Stimulated activated naive CD8-positive, alpha-beta T cell treated with anti-CD3 and anti-CD28 coated beads, Interleukin-15, Interleukin-2, amounts not matched to agents 100 ng/mL and 50 ng/mL, for 24 hours (primary cell): ENCODE measurements around the gene PRIMA1.
"Not testable (repeated sequence)": the region's sequence is repeated elsewhere in the genome, so short reads cannot be mapped to it uniquely, and the experiment has no call there.

ENCODE experiments used
- H3K27ac Mint-ChIP-seq: one replicate; pipeline ENCODE4 v1.8.0; 2021; ENCODE audit warnings: mild to moderate bottlenecking, mixed read lengths
- H3K27me3 Mint-ChIP-seq: one replicate; pipeline ENCODE4 v1.8.0; 2021; ENCODE audit warnings: mixed read lengths
- H3K36me3 Mint-ChIP-seq: one replicate; pipeline ENCODE4 v1.8.0; 2021; ENCODE audit warnings: low read depth, mixed read lengths
- H3K4me1 Mint-ChIP-seq: one replicate; pipeline ENCODE4 v1.8.0; 2021; ENCODE audit warnings: low read depth, mixed read lengths
- H3K4me3 Mint-ChIP-seq: one replicate; pipeline ENCODE4 v1.8.0; 2021; ENCODE audit warnings: mild to moderate bottlenecking, mixed read lengths
- H3K9me3 Mint-ChIP-seq: one replicate; pipeline ENCODE4 v1.8.0; 2021; ENCODE audit warnings: mixed read lengths

Gene PRIMA1, protein sequence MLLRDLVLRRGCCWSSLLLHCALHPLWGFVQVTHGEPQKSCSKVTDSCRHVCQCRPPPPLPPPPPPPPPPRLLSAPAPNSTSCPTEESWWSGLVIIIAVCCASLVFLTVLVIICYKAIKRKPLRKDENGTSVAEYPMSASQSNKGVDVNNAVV

DNA sequence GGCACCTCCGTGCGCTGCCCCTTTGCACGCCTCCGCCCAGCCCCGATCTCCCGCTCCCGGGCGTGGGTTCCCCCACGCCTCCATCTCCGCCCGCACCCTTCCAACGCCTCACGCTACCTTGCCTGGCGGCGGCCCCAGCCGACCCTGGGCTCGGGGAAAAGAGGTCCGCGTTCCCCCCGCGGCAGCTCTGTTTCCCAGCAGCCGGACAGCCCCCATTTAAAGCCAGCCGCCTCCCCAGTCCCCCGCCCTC, at the start of gene PRIMA1:
PRIMA1 (minus strand) TSS at position 193 of the 250 bp plus-strand sequence. CDS start 767 bp downstream, outside the sequence.
- no peaks in the 10 kb centered on the region for H3K4me1 Mint-ChIP-seq
- no peak within 1 kb of the TSS for H3K27ac Mint-ChIP-seq
- H3K9me3 Mint-ChIP-seq = no peaks in the 10 kb centered on the region
- H3K4me3 Mint-ChIP-seq = no peak within 1 kb of the TSS
- no peaks in the 10 kb centered on the region for H3K36me3 Mint-ChIP-seq
- H3K27me3 Mint-ChIP-seq = peaks cover 62% of the 10 kb centered on the region

DNA sequence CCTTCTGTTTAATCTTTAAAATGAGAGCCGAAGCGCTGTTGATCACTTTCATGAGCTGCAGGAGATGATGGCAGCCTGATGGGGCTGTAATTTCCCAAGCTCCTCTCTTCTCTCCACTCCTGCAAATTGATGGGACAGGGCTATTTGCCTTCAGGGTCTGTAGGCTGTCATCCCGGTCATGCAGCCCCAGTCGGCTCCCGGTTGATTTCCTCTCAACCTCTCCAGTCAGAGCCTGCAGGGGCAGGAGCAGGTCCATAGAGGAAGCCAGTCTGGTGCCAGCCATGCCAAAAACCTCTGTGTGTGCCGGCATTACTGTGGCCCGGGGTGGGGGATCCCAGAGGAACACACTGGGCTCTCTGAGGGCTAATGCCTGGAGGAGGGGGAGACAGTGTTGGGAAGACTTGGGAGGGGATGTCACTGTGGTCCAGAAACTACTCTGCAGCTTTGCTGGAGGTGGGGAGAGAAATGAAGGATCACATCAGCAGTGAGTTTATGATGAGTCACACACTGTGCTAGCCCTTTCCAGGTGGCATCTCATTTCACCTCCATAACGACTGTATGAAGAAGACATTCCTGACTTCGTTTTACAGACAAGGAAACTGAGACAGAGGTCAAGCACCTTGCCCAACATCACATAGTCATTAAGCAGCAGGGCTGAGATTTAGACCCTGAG, 46.5 kb upstream of the PRIMA1 start:
- Mint-ChIP-seq H3K27me3 (peaks cover 13% of the 10 kb centered on the region), H3K27ac (no peak overlapping the region), H3K36me3 (no peaks in the 10 kb centered on the region), H3K4me1 (peaks cover 5% of the 10 kb centered on the region), H3K4me3 (no peak overlapping the region), H3K9me3 (peaks cover 5% of the 10 kb centered on the region)

DNA sequence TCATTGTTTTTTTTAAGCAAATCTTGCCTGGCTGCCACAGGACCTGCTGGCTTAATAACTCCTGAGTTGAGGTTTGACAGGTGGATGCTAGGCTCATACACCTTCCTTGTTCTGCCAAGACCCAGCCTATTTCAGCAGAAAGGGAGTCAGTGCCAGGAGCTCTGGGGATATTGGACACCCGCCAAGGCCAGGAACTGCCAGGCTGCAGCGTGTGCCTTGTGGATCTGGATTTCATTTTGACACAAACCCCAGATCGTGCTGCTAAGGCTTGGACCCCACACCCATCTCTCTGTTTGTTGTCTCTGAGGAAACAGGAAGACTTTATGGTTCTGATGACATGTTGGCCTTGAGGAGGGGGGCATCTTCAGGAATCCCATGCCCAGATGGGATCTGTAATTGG, 44.4 kb upstream of the PRIMA1 start:
- Mint-ChIP-seq H3K27me3 (peaks cover 12% of the 10 kb centered on the region), H3K9me3 (peaks cover 5% of the 10 kb centered on the region), H3K36me3 (no peaks in the 10 kb centered on the region), H3K27ac (no peak overlapping the region), H3K4me1 (no peaks in the 10 kb centered on the region), H3K4me3 (no peak overlapping the region)

DNA sequence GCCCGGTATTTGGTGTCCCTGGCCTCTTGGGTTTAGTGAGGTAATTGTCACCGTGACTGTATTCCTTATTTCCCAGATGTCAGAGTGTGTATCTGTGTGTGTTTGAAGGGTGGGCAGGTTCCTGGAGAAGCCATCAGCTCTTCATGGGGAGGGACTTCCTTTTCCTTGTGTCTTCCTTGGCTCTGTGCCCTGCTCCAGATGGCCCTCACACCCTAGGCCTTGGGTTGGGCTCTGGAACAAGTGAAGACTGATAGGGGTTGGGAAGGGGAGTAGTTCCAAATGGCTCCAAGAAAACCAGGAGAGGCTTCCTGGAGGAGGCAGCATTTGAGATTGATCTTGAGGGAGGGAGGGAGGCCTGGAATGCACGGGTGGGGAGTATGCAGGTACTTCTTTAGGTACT, 43.8 kb upstream of the PRIMA1 start:
- Mint-ChIP-seq H3K27ac (no peak overlapping the region), H3K27me3 (peaks cover 12% of the 10 kb centered on the region), H3K4me3 (no peak overlapping the region), H3K4me1 (no peaks in the 10 kb centered on the region), H3K9me3 (peaks cover 5% of the 10 kb centered on the region), H3K36me3 (no peaks in the 10 kb centered on the region)

DNA sequence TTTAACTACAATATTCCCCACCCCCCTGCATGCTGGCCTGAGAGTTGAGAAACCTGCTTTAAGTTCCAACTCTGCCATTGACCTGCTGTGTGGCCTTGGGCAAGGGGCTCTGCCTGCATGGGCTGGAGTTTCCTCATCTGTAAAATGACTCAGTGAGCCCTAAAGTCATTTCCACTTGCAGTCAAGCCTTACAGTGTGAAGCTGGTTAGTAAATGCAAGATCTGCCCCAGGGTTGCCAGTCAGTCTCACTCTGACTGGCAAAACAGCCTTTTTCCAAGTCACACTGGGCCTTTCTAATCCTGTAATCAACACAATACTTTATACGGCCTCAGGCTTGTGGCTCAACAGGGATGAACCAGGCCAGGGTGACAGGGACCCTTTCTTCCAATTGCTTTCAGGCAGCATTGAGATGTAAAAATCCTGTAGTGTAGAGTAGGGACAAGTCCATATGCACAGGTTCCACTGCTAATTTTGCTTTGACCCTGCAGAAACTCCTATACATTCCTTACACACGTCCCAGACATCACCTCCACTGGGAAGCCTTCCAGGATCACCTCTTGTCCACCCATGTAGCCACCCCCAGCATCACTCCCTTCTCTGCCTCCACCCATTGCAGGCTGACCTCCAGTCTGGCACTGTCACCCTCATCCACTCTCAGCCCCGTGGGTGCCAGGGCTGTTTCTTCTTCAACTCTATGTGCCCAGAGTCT, 42.6 kb upstream of the PRIMA1 start:
- H3K4me3 Mint-ChIP-seq = no peak overlapping the region
- no peaks in the 10 kb centered on the region for H3K4me1 Mint-ChIP-seq
- peaks cover 7% of the 10 kb centered on the region for H3K27me3 Mint-ChIP-seq
- no peaks in the 10 kb centered on the region for H3K36me3 Mint-ChIP-seq
- no peaks in the 10 kb centered on the region for H3K9me3 Mint-ChIP-seq
- H3K27ac Mint-ChIP-seq = no peak overlapping the region

DNA sequence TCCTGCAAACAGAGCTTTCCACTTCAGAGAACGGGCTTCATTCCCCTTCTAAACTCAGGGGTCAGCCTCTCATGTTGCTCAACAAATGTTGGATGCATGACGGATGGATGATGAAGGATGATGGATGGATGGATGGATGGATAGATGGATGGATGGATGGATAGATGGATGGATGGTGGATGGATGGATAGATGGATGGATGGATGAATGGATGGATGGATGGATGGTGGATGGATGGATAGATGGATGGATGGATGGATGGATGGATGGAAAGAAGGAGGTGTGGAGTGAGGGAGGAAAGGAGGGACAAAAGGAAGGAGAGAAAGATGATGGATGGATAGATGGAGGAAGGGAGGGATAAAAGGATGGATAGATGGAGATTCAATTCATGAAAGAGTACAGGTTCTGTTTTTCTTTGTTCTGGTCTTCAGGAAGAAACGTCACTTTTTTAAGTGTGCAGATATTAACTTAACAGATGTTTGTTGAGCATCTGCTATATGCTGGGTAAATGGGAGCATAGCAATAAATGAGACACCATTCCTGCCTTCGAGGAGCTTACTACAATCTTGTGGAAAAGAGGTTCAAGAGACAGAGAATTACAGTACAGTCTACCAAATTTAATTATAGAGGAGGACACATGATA, 41.7 kb upstream of the PRIMA1 start:
- H3K9me3 Mint-ChIP-seq = no peaks in the 10 kb centered on the region
- H3K36me3 Mint-ChIP-seq = no peaks in the 10 kb centered on the region
- no peaks in the 10 kb centered on the region for H3K4me1 Mint-ChIP-seq
- H3K4me3 Mint-ChIP-seq = no peak overlapping the region
- peaks cover 7% of the 10 kb centered on the region for H3K27me3 Mint-ChIP-seq
- no peak overlapping the region for H3K27ac Mint-ChIP-seq

DNA sequence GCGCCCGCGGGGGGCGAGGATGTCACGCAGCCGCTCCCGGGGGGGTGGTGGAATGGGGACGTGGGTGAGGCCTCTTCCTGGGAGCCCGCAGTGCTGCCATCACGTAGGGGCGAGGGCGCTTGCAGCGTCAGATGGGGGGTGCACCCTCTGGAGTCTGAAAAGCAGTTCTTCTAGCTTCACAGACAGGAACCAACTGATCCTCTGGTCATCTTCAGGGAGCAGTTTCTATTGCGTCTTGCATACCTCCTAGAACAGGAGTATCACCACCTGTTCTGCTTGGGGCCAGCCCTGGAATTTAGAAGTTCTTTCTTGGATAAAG, 36.9 kb upstream of the PRIMA1 start:
- peaks cover 7% of the 10 kb centered on the region for H3K27me3 Mint-ChIP-seq
- no peaks in the 10 kb centered on the region for H3K36me3 Mint-ChIP-seq
- H3K27ac Mint-ChIP-seq = no peak overlapping the region
- H3K9me3 Mint-ChIP-seq = no peaks in the 10 kb centered on the region
- H3K4me1 Mint-ChIP-seq = no peaks in the 10 kb centered on the region
- no peak overlapping the region for H3K4me3 Mint-ChIP-seq

DNA sequence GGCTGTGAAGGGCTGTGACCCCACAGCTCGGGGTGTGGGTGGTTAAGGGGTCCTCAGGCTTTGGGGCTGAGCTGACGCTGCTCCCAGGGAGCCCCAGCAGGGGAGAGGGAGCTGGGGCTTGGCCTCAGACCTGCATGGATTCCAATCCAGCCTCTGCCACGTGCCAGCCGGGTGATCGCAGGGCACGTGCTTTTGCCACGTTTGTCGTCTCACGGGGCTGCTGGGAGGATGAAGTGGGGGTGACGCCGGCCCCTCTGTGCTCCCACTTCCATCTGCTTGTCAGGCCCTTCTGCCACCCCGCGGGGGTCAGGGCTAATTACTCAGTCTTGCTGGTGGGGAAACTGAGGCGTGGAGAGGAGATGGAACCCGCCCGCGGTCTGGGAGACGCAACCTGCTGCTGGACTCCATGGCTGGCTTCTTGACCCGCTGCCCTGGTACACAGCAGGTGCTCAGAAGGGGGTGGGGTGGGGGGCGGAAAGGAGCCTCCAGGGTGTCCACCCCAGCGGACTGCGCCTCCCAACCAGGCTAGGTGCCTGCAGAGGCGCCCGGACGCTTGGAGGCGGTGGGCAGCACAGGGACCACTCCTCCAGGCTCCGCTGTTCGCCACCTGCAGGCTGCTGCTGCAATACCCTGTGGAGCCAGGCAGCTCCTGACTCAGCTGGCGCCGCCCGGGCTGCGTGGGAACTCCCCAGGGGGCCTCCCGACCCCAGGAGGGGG, 36.4 kb upstream of the PRIMA1 start:
- Mint-ChIP-seq H3K4me1 (no peaks in the 10 kb centered on the region), H3K4me3 (no peak overlapping the region), H3K9me3 (no peaks in the 10 kb centered on the region), H3K36me3 (no peaks in the 10 kb centered on the region), H3K27ac (no peak overlapping the region), H3K27me3 (peaks cover 6% of the 10 kb centered on the region)

DNA sequence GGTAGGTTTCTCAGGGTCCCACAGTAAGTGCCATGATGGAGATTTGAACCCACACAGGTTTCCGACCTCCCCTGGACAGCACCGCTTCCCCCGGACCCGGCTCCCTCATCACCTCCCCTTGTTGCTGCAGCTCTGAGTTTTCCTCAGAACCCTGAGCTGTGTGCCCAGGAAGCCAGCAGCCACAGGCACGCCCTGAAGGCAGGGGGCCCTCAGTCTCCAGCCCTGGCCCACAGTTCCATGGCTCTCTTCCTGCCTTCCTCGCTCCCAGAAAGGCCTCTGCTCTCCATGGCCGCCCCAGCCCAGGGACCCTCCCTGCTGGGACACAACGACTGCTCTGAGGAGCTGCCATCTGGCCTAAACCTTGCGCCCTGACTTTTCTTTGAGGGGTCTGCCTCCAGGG, 35.8 kb upstream of the PRIMA1 start:
- H3K36me3 Mint-ChIP-seq = no peaks in the 10 kb centered on the region
- H3K27ac Mint-ChIP-seq = no peak overlapping the region
- no peak overlapping the region for H3K4me3 Mint-ChIP-seq
- peaks cover 4% of the 10 kb centered on the region for H3K27me3 Mint-ChIP-seq
- no peaks in the 10 kb centered on the region for H3K4me1 Mint-ChIP-seq
- no peaks in the 10 kb centered on the region for H3K9me3 Mint-ChIP-seq

DNA sequence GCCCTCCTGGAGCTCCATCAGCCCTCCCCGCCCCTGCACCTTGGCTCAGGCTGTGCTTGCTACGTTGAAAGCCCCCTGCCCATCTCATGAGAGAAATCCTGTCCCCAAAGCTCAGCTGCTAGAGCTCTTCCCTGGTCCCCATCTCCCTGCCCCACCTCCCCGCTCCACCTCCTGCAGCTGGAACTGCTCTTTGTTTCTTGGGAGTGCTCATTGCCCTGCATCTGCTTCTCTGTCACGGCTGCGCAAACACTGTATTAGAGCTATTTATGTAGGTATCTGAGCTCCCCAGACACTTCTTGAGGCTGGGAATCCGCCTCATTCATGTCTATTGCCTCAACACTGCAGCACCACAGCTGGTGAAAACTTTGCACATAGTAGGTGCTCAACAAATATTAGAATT, 32.8 kb upstream of the PRIMA1 start:
- no peak overlapping the region for H3K27ac Mint-ChIP-seq
- H3K27me3 Mint-ChIP-seq = peaks cover 4% of the 10 kb centered on the region
- H3K4me3 Mint-ChIP-seq = no peak overlapping the region
- H3K9me3 Mint-ChIP-seq = no peaks in the 10 kb centered on the region
- no peaks in the 10 kb centered on the region for H3K36me3 Mint-ChIP-seq
- no peaks in the 10 kb centered on the region for H3K4me1 Mint-ChIP-seq

DNA sequence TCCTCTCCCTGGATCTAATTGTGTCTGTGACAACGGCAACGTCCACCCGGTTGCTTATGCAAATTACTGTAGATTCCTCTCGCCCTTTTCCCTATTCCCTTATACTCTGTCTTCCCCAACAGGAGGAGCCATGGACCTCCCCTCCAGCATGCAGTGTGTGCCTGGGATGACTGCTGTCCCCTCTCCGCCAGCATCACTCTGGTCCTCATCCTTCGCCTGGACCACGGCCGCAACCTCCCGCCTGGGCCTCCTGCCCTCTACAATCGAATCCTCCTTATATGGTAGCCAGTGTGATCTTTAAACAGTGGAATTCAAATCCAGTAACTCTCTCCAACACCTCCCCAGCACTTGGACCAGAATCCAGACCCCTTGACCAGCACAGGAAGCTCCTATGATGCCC, 30.6 kb upstream of the PRIMA1 start:
- no peak overlapping the region for H3K27ac Mint-ChIP-seq

DNA sequence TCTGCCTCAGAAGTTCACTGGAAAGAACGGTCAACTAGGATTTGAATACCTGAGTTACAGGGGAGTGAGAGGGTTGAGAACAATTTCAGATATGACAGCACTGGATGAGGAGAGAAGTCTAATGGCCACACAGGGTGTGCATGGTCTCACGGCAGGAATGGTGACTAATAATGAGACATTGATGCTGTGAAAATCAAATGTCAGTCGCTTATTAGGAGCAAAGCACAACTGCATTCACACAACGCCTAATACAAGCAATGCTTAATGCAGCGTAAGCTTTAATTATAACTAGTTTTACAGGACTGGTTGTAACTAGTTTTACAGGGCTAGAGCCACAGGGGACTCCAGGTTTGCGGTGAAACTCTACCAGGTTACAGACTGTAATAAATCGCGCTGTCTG, 23.4 kb upstream of the PRIMA1 start:
- Mint-ChIP-seq H3K36me3 (no peaks in the 10 kb centered on the region), H3K4me3 (no peak overlapping the region), H3K9me3 (peaks cover 10% of the 10 kb centered on the region), H3K27ac (no peak overlapping the region), H3K27me3 (peaks cover 3% of the 10 kb centered on the region), H3K4me1 (no peaks in the 10 kb centered on the region)

More for the DNA sequence above, 30.6 kb upstream of the PRIMA1 start:
- H3K36me3 Mint-ChIP-seq = no peaks in the 10 kb centered on the region
- H3K4me3 Mint-ChIP-seq = no peak overlapping the region
- no peaks in the 10 kb centered on the region for H3K27me3 Mint-ChIP-seq
- peaks cover 10% of the 10 kb centered on the region for H3K9me3 Mint-ChIP-seq
- no peaks in the 10 kb centered on the region for H3K4me1 Mint-ChIP-seq

DNA sequence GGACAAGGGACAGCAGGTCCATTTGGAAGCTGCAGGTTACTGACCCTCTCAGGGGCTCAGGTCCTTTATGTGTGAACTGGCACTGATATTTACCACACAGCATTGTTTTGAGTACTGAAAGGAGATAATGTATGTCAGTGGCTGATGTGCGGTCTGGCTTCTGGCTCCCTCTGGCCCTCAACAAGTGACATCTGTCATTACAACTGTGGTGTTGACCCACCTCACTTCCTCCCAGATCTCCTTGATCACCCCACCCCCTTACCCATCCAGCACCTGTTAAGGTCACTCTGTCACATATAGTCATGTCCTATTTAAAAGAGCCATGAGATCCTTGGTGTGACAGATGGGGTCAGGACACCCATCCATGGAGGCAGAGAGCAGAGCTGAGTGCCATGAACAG, 22.7 kb upstream of the PRIMA1 start:
- H3K4me3 Mint-ChIP-seq = no peak overlapping the region
- no peaks in the 10 kb centered on the region for H3K36me3 Mint-ChIP-seq
- no peak overlapping the region for H3K27ac Mint-ChIP-seq
- H3K9me3 Mint-ChIP-seq = peaks cover 10% of the 10 kb centered on the region
- no peaks in the 10 kb centered on the region for H3K4me1 Mint-ChIP-seq
- H3K27me3 Mint-ChIP-seq = peaks cover 3% of the 10 kb centered on the region

DNA sequence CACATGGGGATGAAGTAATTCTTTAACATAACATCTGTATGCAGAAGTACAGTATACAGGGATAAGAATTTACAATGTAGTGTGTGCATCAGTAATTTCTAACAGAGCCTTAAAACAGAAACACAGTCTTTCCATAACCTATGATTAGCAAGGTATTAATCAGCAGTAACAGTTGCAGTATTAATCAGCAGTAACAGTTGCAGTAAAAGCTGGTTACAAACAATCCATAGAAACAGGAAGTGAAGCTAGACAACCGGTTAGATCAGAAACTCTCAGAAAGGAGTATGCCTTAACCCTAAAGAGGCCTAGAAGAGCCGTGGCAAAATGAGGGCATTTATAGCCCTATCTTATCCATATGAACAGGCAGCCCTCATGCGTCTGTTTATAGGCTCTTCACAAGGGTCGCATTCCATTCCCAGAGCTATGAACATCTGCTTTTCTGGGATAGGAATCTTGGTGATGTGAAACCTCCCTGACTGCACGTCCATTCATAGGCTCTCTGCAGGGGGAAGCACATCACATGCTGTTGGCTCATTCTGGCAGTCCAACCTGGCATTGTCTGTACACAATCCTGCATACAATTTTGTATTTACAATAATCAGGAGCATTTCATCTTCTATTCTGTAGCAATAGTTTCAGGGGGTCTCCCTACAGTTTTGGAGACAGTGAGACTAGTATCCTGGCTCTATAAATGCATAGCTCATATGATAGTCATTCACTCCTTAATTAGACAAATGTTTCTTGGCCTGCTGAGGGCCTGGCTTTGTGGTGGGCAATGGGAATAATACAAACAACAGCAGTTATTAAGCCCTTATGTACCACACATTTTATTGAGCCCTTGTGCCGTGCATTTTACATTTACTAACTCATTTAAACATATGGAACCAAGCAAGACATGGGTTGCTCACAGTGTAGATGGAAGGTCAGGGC, 21.5 kb upstream of the PRIMA1 start:
- not testable (repeated sequence) for H3K27ac Mint-ChIP-seq, H3K36me3 Mint-ChIP-seq, H3K4me1 Mint-ChIP-seq, H3K9me3 Mint-ChIP-seq, H3K27me3 Mint-ChIP-seq, H3K4me3 Mint-ChIP-seq
